ENCODE results near the gene ZFYVE16.
"Not testable (repeated sequence)": the region's sequence is repeated elsewhere in the genome, so short reads cannot be mapped to it uniquely, and the experiment has no call there.

The ZFYVE16 gene

GRCh38 chr5:80439213-80439612 is 31.3 kb downstream of the ZFYVE16 start:
- H3K9me3 Mint-ChIP-seq, result no peaks in the 10 kb centered on the region
- no peaks in the 10 kb centered on the region for H3K27me3 Mint-ChIP-seq
- no peak overlapping the region for H3K27ac Mint-ChIP-seq

DNA sequence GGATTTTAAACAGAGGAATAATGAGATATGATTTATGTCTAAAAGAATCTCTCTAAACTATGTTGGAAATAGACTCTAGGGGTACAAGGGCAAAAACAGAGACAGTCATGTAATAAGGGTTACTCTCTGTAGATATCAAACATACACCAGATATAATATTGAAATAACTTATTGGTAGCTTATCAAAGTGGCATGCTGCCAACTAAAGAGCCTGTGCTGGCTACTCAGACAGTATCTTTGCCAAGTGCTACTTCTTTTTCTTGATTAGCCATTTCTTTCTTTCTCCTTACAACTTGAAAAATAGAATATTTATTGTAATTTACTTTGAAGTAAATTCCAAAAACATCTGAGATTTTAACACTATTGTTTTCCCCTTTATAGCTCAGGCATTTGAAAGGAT is 34.9 kb downstream of the ZFYVE16 start:
- no peak for DNase-seq
- ATAC-seq (replicated peaks), result no peak
- Mint-ChIP-seq H3K27ac (no peak overlapping the region), H3K9me3 (no peaks in the 10 kb centered on the region), H3K36me3 (peaks cover 22 to 42% of the 10 kb centered on the region in 2 donors), H3K27me3 (no peaks in the 10 kb centered on the region), H3K4me3 (no peak overlapping the region), H3K4me1 (peaks cover 0 to 2% of the 10 kb centered on the region in 2 donors)

More at GRCh38 chr5:80439213-80439612, 31.3 kb downstream of the ZFYVE16 start:
- DNase-seq (no peak), ATAC-seq (replicated peaks) (no peak)
- Mint-ChIP-seq H3K36me3 (peaks cover 32 to 48% of the 10 kb centered on the region in 2 donors), H3K4me3 (no peak overlapping the region), H3K4me1 (peaks cover 3 to 15% of the 10 kb centered on the region in 2 donors)

DNA sequence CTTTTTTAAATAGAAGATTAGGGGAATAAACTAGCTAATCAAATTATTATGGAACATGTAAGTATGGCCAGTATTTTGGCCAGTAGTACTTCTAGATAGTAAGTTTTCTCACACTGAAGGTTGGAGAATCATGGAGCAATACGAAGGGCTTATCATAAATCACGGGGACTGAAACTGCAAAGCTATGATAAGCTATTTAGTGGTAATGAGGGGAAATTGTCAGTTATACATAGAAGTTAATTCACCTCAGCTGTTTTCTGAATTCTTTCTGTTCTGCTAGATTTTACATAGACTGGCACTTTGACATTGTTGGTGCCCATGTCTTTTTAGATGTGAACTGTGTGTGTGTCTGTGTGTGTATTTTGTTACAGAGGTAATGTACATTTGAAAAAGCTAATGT is 45.5 kb downstream of the ZFYVE16 start:
- Mint-ChIP-seq H3K4me3 (no peak overlapping the region), H3K27ac (no peak overlapping the region), H3K9me3 (no peaks in the 10 kb centered on the region), H3K36me3 (peaks cover 14 to 34% of the 10 kb centered on the region in 2 donors), H3K27me3 (no peaks in the 10 kb centered on the region), H3K4me1 (no peaks in the 10 kb centered on the region)
- DNase-seq (no peak), ATAC-seq (replicated peaks) (no peak)

DNA sequence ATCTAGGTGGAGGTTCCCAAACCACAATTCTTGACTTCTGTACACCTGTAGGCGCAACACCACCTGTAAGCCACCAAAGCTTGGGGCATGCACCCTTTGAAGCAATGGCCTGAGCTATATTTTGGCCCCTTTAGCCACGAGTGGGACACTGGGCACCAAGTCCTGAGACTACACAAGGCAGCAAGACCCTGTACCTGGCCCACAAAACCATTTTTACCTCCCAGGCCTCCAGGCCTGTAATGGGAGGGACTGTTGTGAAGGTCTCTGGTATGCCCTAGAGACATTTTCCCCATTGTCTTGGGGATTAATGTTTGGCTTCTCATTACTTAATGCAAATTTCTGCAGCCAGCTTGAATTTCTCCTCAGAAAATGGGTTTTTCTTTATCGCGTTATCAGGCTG is 55.4 kb downstream of the ZFYVE16 start:
- DNase-seq (no peak), ATAC-seq (replicated peaks) (no peak)
- no peak overlapping the region for H3K27ac Mint-ChIP-seq
- H3K27me3 Mint-ChIP-seq, result no peaks in the 10 kb centered on the region
- no peaks in the 10 kb centered on the region for H3K4me1 Mint-ChIP-seq
- H3K9me3 Mint-ChIP-seq, result peaks cover 15 to 19% of the 10 kb centered on the region in 2 donors
- no peak overlapping the region for H3K4me3 Mint-ChIP-seq
- peaks cover 70 to 83% of the 10 kb centered on the region in 2 donors for H3K36me3 Mint-ChIP-seq

DNA sequence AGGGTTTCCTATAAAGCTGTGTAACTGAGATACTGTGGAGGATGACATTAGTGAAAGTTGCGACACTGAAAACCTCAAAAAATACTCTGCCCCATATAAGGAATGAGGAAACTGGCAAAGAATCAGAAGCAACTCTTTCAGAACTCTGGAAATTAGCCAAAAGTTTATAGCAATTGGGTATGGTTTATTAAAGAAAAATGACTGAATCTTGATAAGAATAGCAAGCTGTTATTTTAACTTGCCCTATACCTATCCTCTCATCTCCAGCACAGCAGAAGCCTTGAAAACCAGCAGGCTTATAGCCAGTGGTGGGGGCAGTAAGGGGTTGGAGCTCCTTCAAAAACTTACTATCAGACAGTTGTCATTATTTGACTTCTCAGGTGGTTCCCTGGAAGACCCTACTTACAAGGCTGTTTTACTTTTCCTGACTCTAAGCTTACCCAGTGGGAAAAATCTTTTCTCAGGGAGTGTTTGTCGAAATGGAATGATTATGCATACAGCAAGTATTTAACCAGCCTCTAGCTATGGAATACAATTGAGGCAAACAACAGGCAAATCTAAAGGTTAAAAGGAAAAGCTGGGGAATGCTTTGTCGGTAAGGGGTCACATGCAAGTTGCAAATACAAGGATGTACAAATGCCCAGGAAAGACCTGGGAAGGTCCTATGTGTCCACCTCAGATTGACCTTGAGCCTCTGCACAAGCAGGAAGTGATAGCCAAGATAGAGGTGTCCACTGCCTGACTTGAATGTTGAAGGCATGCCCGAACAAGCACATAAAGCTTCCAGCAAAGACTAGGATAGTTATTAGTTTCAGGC is 59.0 kb downstream of the ZFYVE16 start:
- Mint-ChIP-seq H3K27ac (no peak overlapping the region), H3K4me3 (no peak overlapping the region), H3K9me3 (peaks cover 24 to 30% of the 10 kb centered on the region in 2 donors), H3K36me3 (peaks cover 74 to 83% of the 10 kb centered on the region in 2 donors), H3K4me1 (no peaks in the 10 kb centered on the region), H3K27me3 (no peaks in the 10 kb centered on the region)
- no peak for ATAC-seq (replicated peaks)
- DNase-seq, result no peak

DNA sequence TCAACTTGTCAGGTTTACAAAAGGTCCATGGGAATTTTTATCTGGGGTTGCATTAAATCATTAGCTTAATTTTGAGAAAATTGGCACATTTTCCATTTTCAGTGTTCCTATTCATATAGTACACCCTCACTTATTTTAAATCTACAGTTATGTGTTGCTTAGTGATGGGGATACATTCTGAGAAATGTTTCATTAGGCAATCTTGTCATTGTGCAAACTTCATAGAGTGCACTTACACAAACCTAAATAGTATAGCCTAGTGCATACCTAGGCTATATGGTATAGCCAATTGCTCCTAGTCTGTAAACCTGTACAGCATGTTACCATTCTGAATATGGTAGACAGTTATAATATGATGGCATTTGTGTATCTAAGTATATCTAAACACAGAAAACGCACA is 60.3 kb downstream of the ZFYVE16 start:
- no peak overlapping the region for H3K4me3 Mint-ChIP-seq
- ATAC-seq (replicated peaks) (no peak), DNase-seq (no peak)
- peaks cover 67 to 80% of the 10 kb centered on the region in 2 donors for H3K36me3 Mint-ChIP-seq
- no peaks in the 10 kb centered on the region for H3K4me1 Mint-ChIP-seq
- no peak overlapping the region for H3K27ac Mint-ChIP-seq
- no peaks in the 10 kb centered on the region for H3K27me3 Mint-ChIP-seq
- H3K9me3 Mint-ChIP-seq, result peaks cover 23 to 26% of the 10 kb centered on the region in 2 donors

DNA sequence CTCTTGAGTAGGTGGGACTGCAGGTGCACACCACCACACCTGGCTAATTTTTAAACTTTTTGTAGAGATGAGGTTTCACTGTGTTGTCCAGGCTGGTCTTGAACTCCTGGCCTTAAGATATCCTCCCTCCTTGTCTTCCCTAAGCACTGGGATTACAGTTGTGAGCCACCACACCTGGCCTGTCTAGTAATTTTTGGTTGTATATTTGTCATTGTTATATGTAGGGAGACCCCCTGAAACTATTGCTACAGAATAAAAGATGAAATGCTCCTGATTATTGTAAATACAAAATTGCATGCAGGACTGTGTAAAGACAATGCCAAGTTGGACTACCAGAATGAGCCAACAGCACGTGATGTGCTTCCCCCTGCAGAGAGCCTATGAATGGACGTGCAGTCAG is 62.8 kb downstream of the ZFYVE16 start:
- peaks cover 57 to 76% of the 10 kb centered on the region in 2 donors for H3K36me3 Mint-ChIP-seq
- peaks cover 13% of the 10 kb centered on the region in 2 donors for H3K9me3 Mint-ChIP-seq
- ATAC-seq (replicated peaks); DNase-seq; H3K4me3 Mint-ChIP-seq; H3K27ac Mint-ChIP-seq; H3K27me3 Mint-ChIP-seq; H3K4me1 Mint-ChIP-seq: not testable (repeated sequence)

- Mint-ChIP-seq H3K4me1 (no peaks in the 10 kb centered on the region), H3K36me3 (peaks cover 37 to 49% of the 10 kb centered on the region in 2 donors), H3K27ac (no peak overlapping the region), H3K4me3 (no peak overlapping the region), H3K9me3 (peaks cover 7 to 8% of the 10 kb centered on the region in 2 donors), H3K27me3 (no peaks in the 10 kb centered on the region)
- DNase-seq (no peak), ATAC-seq (replicated peaks) (no peak)
Measured at GRCh38 chr5:80474929-80475328, 67.1 kb downstream of the ZFYVE16 start.

DNA sequence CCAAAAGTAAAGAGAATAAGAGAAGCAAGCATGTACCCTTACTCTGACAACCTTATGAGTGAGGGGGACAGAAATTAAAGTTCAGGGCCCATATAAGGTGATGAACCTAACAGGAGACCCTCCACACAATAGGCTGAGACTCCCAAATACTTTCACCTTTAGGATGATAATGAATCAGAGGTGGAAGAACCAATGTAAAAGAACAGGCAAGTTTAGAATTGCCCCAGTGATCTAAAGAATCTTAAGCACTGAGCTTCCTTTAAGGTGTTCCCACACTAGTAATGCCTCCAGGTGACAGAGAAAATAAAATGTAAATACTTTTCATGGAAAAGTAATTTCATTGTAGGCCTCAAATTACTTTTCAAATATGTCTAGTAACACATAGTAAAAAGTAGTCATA is 71.8 kb downstream of the ZFYVE16 start:
- H3K4me3 Mint-ChIP-seq, result no peak overlapping the region
- ATAC-seq (replicated peaks), result no peak
- no peaks in the 10 kb centered on the region for H3K4me1 Mint-ChIP-seq
- no peak overlapping the region for H3K27ac Mint-ChIP-seq
- peaks cover 16 to 27% of the 10 kb centered on the region in 2 donors for H3K9me3 Mint-ChIP-seq
- H3K27me3 Mint-ChIP-seq, result peaks cover 0 to 3% of the 10 kb centered on the region in 2 donors
- DNase-seq, result no peak
- H3K36me3 Mint-ChIP-seq, result peaks cover 20 to 32% of the 10 kb centered on the region in 2 donors

GRCh38 chr5:80480354-80480753 is 72.5 kb downstream of the ZFYVE16 start:
- no peak overlapping the region for H3K27ac Mint-ChIP-seq
- peaks cover 18 to 27% of the 10 kb centered on the region in 2 donors for H3K9me3 Mint-ChIP-seq
- ATAC-seq (replicated peaks) (no peak), DNase-seq (no peak)
- H3K36me3 Mint-ChIP-seq, result peaks cover 15 to 27% of the 10 kb centered on the region in 2 donors
- H3K4me1 Mint-ChIP-seq, result no peaks in the 10 kb centered on the region
- H3K4me3 Mint-ChIP-seq, result no peak overlapping the region
- peaks cover 0 to 9% of the 10 kb centered on the region in 2 donors for H3K27me3 Mint-ChIP-seq

- peak; percentile 75 to 76 for ATAC-seq (replicated peaks)
- H3K36me3 Mint-ChIP-seq, result peaks cover 12 to 21% of the 10 kb centered on the region in 2 donors
Measured at GRCh38 chr5:80481019-80481893, 73.4 kb downstream of the ZFYVE16 start.

DNA sequence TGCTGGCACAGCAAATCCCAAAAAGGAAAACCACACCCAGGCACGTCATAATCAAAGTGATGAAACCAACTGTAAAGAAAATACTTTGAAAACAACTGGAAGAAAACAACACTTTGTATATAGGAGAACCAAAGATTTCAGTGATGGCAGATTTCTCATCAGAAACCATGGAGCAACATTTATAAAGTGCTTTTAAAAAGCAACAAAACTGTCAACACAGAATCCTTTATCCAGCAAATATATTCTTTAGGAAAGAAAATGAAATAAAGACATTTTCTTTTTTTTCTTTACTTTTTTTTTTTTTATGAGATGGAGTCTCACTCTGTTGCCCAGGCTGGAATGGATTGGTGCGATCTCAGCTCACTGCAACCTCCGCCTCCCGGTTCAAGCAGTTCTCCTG is 74.7 kb downstream of the ZFYVE16 start:
- Mint-ChIP-seq H3K9me3 (peaks cover 21 to 33% of the 10 kb centered on the region in 2 donors), H3K27me3 (peaks cover 10 to 20% of the 10 kb centered on the region in 2 donors), H3K4me3 (no peak overlapping the region), H3K36me3 (peaks cover 14 to 27% of the 10 kb centered on the region in 2 donors), H3K4me1 (peaks cover 6% of the 10 kb centered on the region in 2 donors), H3K27ac (no peak overlapping the region)
- DNase-seq (no peak), ATAC-seq (replicated peaks) (no peak)

More at GRCh38 chr5:80481019-80481893, 73.4 kb downstream of the ZFYVE16 start:
- no peaks in the 10 kb centered on the region for H3K4me1 Mint-ChIP-seq
- DNase-seq, result no peak
- H3K4me3 Mint-ChIP-seq, result no peak overlapping the region
- H3K27ac Mint-ChIP-seq, result no peak overlapping the region
- H3K27me3 Mint-ChIP-seq, result peaks cover 0 to 10% of the 10 kb centered on the region in 2 donors
- peaks cover 18 to 27% of the 10 kb centered on the region in 2 donors for H3K9me3 Mint-ChIP-seq

GRCh38 chr5:80483636-80484232 is 75.9 kb downstream of the ZFYVE16 start:
- no peak for DNase-seq
- Mint-ChIP-seq H3K9me3 (peaks cover 21 to 33% of the 10 kb centered on the region in 2 donors), H3K4me3 (no peak overlapping the region), H3K4me1 (peaks cover 11 to 16% of the 10 kb centered on the region in 2 donors), H3K27me3 (peaks cover 19 to 20% of the 10 kb centered on the region in 2 donors), H3K27ac (no peak overlapping the region), H3K36me3 (peaks cover 14 to 27% of the 10 kb centered on the region in 2 donors)
- ATAC-seq (replicated peaks), result no peak

DNA sequence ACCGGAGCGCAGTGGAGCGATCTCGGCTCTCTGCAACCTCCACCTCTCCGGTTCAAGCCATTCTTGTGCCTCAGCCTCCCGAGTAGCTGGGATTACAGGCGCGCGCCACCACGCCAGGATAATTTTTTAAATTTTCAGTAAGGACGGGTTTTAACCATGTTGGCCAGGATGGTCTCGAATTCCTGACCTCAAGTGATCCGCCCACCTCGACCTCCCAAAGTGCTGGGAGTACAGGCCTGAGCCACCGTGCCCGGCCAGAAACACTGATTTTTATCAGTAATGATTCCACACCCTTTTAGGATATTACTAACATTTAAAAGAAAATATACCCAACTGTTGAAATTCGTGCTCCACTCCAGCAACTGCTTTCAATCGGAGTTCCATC is 79.6 kb downstream of the ZFYVE16 start:
- no peak overlapping the region for H3K27ac Mint-ChIP-seq

More for the DNA sequence above, 79.6 kb downstream of the ZFYVE16 start:
- ATAC-seq (replicated peaks) (no peak), DNase-seq (no peak)
- Mint-ChIP-seq H3K9me3 (peaks cover 12 to 18% of the 10 kb centered on the region in 2 donors), H3K36me3 (peaks cover 5 to 6% of the 10 kb centered on the region in 2 donors), H3K4me1 (peaks cover 11 to 16% of the 10 kb centered on the region in 2 donors), H3K27me3 (peaks cover 24 to 25% of the 10 kb centered on the region in 2 donors), H3K4me3 (peak overlapping the region; percentile 77 to 85)
